Measurements from ENCODE around the gene SRC.

The SRC gene

DNA sequence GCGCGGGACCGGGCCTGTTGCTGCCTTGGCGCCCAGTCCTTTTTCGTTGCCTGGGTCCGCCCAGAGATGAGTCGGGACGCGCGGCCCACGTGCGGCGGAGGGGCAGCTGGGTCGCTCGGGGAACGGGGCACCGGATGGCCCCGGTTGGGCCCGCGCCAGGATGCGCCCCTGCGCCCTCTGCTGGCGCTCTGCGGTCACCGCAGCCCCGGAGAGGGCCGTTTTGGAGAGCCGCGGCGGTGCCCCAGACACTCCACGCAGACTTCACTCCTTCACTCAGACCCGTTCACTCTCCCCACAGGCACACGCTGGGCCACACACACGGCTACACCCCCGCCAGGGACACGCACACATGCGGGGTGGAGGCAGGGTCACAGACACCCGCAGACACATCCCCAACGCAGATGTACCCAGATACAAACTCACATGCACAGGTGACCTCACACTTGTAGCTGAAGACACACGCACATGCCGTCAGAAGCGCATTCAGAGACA lies 38.8 kb downstream of the SRC start:
- Histone ChIP-seq H2AFZ (ENCODE audit: low read depth, low read length) (no peak overlapping the region), H3K4me3 (ENCODE audit: low read length) (no peak overlapping the region), H3K36me3 (ENCODE audit: insufficient read depth, low read length) (peaks cover 20% of the 10 kb centered on the region)

DNA sequence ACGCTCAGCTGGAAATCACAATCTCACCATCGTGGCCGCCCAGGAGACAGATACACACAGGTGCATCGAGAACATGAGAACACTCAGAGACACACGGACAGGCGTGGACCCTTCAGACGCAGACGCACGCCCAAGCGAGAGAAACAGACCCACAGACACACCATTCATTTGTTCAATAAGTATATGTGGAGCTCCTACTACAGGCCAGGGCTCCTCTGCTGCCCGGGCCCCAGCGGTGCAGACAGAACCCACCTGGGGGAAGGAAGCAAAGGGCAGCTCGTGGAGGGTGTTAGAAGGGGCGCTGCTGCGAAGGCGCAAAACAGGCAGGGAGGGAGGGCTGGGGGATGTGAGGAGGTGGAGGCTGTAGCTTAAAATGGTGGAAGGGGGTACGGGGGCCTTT lies 39.2 kb downstream of the SRC start:
- Histone ChIP-seq H3K36me3 (ENCODE audit: insufficient read depth, low read length) (peaks cover 20% of the 10 kb centered on the region), H2AFZ (ENCODE audit: low read depth, low read length) (no peak overlapping the region)

More for the DNA sequence above, 38.8 kb downstream of the SRC start:
- no peaks in the 10 kb centered on the region for H3K9me3 ChIP-seq (ENCODE audit: low read length)
- H3K4me1 ChIP-seq (ENCODE audit: insufficient read depth, low read length), result no peaks in the 10 kb centered on the region
- no peaks in the 10 kb centered on the region for H3K27me3 ChIP-seq (ENCODE audit: insufficient read depth, low read length)

DNA sequence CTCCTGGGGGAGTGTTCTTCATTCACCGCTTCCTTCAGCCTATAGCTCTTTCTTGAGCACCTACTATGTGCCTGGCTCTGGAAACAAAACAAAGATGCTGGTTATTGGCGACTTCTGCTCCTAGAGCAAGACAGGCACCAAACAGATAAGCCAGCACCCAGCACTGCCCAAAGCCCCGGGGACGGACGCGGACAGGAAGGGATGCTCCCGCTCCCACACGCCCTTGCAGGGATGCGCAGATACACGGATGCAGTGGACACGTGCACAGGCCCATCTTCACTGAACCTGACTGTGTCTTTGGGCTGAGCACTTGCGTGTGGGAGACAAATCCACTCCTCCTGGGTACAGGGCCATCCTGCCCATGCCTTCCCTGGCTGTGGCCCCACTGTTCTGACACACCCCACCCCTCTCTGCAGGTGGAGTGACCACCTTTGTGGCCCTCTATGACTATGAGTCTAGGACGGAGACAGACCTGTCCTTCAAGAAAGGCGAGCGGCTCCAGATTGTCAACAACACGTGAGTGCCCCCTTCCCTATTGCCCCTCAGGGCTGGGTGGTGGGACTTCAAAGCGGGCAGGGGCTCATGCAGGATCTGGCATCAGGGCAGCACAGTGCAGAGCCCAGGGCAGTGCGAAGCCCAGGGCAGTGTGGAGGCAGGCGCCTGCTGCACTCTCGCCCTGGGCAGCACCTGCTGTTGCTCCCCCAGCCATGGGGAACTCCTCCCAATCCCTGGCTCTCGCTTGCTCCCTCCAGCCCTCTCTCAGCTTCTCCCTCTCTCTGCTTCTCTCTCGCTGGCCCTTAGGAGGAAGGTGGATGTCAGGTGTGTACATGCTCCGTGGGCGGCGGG lies 39.9 kb downstream of the SRC start:
- no peak overlapping the region for H3K4me3 ChIP-seq (ENCODE audit: low read length)
- H2AFZ ChIP-seq (ENCODE audit: low read depth, low read length), result no peak overlapping the region
- H3K36me3 ChIP-seq (ENCODE audit: insufficient read depth, low read length), result peaks cover 20% of the 10 kb centered on the region
- no peaks in the 10 kb centered on the region for H3K27me3 ChIP-seq (ENCODE audit: insufficient read depth, low read length)
- H3K9me3 ChIP-seq (ENCODE audit: low read length), result no peaks in the 10 kb centered on the region
- peaks cover 4% of the 10 kb centered on the region for H3K4me1 ChIP-seq (ENCODE audit: insufficient read depth, low read length)

More for the DNA sequence above, 39.2 kb downstream of the SRC start:
- Histone ChIP-seq H3K9me3 (ENCODE audit: low read length) (no peaks in the 10 kb centered on the region), H3K27me3 (ENCODE audit: insufficient read depth, low read length) (no peaks in the 10 kb centered on the region), H3K4me1 (ENCODE audit: insufficient read depth, low read length) (no peaks in the 10 kb centered on the region), H3K4me3 (ENCODE audit: low read length) (no peak overlapping the region)

DNA sequence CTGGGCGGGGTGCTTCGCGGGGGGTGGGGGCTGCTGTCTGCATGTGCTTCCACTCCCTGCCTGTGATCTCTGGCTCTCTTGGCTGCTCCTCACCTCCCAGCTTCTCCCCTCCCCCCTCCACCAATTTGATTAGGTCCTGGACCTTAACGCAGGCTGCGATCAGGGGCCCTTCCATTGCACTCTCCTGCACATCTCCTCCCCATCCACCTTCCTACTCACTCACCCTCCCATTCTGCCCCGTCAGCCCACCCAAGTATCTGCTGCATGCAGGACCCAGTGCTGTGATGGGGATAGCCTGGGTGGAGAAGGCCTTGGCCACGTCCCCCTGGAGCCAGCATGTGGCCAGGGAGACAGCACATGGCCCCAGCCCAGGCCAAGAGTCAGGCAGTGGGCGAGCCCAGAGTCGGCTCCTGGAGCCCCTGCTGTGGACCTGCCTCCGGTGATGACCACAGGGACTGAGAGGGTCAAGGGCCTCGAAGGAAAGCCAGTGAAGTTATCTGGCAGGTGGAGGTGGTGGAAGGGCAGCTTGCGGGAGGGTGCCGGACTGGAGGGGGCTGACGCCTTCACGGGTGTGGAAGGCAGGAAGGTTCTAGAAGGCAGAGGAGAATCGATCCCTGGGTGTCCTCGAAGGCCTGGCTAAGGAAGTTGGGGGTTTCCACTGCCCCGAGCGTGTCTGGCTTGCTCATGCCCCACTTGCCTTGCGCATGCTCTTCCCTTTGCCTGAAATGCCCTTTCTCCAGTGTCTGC lies 40.7 kb downstream of the SRC start:
- H3K4me3 ChIP-seq (ENCODE audit: low read length), result no peak overlapping the region
- no peaks in the 10 kb centered on the region for H3K9me3 ChIP-seq (ENCODE audit: low read length)
- H2AFZ ChIP-seq (ENCODE audit: low read depth, low read length), result no peak overlapping the region
- no peaks in the 10 kb centered on the region for H3K27me3 ChIP-seq (ENCODE audit: insufficient read depth, low read length)
- H3K4me1 ChIP-seq (ENCODE audit: insufficient read depth, low read length), result peaks cover 8% of the 10 kb centered on the region
- peaks cover 18% of the 10 kb centered on the region for H3K36me3 ChIP-seq (ENCODE audit: insufficient read depth, low read length)

DNA sequence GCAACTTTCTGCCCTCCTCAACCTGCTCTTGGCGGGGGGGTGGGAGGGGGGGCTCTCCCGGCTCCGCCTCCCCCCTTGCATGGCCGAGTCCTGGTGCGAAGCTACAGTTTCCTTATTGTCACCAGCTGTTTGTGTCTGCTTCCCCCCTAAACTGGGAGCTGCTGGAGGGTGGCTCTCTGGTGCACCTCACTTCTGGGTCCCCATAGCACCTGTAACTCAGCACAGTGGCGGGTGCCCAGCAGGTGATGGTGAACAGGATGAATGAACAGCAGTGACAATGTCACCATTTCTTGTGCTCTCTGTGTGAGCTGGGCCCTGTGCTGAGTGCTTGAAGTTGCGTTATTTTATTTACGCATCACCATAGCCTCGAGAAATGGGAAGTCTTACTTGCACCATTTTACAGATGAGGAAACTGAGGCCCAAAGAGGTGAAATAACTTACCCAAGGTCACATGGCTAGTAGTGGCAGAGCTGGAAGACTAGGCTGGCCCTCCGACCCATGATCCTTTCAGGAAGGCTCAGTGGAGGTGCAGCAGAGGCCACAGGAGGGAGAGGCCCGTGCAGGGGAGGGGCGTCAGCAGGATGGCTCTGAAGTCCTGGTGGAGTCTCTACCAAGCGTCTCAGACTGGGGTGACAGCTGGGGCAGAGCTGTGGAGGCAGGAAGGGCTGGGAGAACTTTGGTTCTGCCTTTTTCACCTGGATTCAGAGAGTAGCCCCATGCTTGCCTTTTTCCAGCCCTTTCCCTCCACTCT lies 41.8 kb downstream of the SRC start:
- Histone ChIP-seq H3K4me3 (ENCODE audit: low read length) (no peak overlapping the region), H3K9me3 (ENCODE audit: low read length) (no peaks in the 10 kb centered on the region), H3K27me3 (ENCODE audit: insufficient read depth, low read length) (no peaks in the 10 kb centered on the region), H2AFZ (ENCODE audit: low read depth, low read length) (no peak overlapping the region), H3K36me3 (ENCODE audit: insufficient read depth, low read length) (peaks cover 18% of the 10 kb centered on the region), H3K4me1 (ENCODE audit: insufficient read depth, low read length) (peaks cover 8% of the 10 kb centered on the region)

DNA sequence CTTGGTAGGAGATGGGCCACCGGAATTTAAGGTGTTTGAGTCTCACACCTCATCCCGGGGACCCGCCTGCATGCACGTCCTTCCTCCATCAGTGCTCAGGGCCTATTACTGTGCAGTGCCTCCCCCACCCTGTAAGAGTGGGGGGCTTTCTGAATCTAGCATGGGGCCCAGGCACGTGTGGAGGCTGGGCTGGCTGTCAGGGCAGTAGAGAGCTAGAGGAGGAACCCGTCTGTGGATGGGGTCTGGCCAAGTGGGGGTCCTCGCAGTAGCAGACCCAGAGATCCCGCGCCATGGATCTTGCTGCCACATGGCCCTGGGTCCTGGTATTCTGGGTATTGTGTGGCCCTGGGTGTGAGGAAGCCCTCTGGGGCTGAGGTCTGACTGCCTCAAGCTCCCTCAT lies 42.9 kb downstream of the SRC start:
- H3K9me3 ChIP-seq (ENCODE audit: low read length), result no peaks in the 10 kb centered on the region
- no peak overlapping the region for H3K4me3 ChIP-seq (ENCODE audit: low read length)
- H3K4me1 ChIP-seq (ENCODE audit: insufficient read depth, low read length), result peaks cover 16% of the 10 kb centered on the region
- no peaks in the 10 kb centered on the region for H3K27me3 ChIP-seq (ENCODE audit: insufficient read depth, low read length)
- H3K36me3 ChIP-seq (ENCODE audit: insufficient read depth, low read length), result peaks cover 18% of the 10 kb centered on the region
- no peak overlapping the region for H2AFZ ChIP-seq (ENCODE audit: low read depth, low read length)

DNA sequence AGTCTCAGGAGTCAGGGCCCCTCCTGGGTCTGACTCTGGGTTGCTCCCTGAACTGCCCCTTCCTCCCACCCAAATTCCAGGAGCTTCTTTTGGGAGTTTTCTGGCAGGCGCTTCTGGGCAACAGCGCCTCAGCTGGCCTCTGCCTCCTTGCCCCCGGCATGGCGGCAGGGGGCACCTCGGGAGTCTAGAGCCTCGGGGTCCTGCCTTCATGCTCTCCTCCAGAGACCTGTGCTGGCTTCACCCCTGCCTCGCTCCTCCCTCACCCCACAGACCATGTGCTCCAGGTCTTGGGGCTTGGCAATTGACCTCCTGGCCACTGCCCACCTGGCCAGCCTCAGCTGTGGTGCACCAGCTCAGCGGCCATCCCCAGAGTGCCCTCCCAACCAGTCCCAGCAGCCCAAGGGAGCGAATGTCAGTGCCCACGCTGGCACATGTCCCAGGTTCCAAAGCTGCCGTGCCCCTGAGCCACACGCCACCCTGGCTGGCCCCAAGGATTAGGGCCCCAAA lies 43.4 kb downstream of the SRC start:
- Histone ChIP-seq H3K9me3 (ENCODE audit: low read length) (no peaks in the 10 kb centered on the region), H2AFZ (ENCODE audit: low read depth, low read length) (no peak overlapping the region), H3K36me3 (ENCODE audit: insufficient read depth, low read length) (peaks cover 18% of the 10 kb centered on the region), H3K4me1 (ENCODE audit: insufficient read depth, low read length) (peaks cover 20% of the 10 kb centered on the region), H3K27me3 (ENCODE audit: insufficient read depth, low read length) (no peaks in the 10 kb centered on the region), H3K4me3 (ENCODE audit: low read length) (no peak overlapping the region)

DNA sequence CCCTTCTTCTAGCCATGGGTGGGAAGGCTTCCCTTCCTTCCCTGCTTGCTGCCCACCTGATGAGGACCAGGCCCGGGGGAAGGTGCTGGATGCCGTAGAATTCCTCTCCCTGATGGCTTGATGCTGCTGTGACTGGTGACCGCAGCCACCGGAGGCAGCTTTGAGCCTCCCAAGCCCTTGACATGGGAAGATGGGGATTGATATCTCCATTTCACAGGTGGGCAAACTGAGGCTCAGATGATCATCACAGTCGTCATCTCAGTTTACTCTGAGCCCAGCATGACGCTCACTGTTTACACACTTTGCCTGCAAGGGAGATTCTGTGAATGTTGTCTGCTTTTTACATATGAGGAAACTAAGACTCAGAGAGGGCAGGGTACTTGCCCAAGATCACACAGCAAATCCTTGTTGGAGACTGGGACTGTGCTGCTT lies 43.9 kb downstream of the SRC start:
- H3K4me1 ChIP-seq (ENCODE audit: insufficient read depth, low read length), result peaks cover 26% of the 10 kb centered on the region
- no peaks in the 10 kb centered on the region for H3K27me3 ChIP-seq (ENCODE audit: insufficient read depth, low read length)
- H3K36me3 ChIP-seq (ENCODE audit: insufficient read depth, low read length), result peaks cover 16% of the 10 kb centered on the region
- no peak overlapping the region for H3K4me3 ChIP-seq (ENCODE audit: low read length)
- H3K9me3 ChIP-seq (ENCODE audit: low read length), result no peaks in the 10 kb centered on the region
- no peak overlapping the region for H2AFZ ChIP-seq (ENCODE audit: low read depth, low read length)

DNA sequence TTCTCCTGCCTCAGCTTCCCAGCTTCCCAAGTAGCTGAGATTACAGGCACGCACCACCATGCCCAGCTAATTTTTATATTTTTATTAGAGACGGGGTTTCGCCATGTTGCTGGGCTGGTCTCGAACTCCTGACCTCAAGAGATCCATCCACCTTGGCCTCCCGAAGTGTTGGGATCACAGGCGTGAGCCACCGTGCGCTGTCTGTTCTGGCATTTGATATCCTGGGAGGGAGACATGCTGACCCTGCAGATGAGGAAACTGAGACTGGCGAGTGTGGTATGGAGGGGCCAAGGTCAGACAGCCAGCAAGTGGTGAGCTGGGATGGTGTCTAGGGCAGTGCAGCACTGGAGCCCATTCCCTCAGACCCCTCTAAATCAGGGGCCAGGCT lies 44.6 kb downstream of the SRC start:
- Histone ChIP-seq H3K4me3 (ENCODE audit: low read length) (no peak overlapping the region), H3K36me3 (ENCODE audit: insufficient read depth, low read length) (peaks cover 12% of the 10 kb centered on the region), H3K27me3 (ENCODE audit: insufficient read depth, low read length) (no peaks in the 10 kb centered on the region), H2AFZ (ENCODE audit: low read depth, low read length) (no peak overlapping the region), H3K9me3 (ENCODE audit: low read length) (no peaks in the 10 kb centered on the region), H3K4me1 (ENCODE audit: insufficient read depth, low read length) (peaks cover 32% of the 10 kb centered on the region)

DNA sequence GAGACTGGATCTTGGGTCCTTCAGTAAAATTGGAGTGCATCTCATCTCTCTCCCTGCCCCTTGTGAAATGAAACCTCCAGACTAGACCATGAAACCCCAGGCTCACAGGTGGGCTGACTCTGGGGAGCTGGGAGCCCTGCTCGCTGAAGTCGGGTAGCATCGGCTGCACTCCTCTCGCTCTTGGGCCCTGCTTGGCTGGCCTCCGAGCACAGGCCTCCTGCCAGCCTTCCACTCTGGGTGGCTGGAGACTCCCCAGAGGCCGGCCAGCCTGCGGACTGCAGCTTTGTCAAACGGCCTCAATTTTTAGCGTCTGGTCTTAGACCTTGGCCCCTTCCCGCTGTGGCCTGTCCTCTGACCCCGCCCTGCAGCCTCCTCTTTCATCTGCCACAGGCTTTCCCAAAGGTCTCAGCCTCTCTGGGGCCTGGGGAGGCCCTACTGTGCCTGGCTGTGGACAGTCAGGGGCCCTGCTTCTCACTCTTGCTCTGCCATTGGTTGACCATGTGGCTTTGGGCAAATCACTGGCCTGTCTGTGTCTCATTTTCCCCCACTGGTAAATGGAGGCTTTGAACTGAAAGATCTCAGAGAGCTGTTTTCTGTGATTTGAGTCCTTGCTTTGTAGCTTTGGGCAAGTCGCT lies 45.1 kb downstream of the SRC start:
- H3K4me1 ChIP-seq (ENCODE audit: insufficient read depth, low read length), result peaks cover 37% of the 10 kb centered on the region
- no peaks in the 10 kb centered on the region for H3K27me3 ChIP-seq (ENCODE audit: insufficient read depth, low read length)
- H3K9me3 ChIP-seq (ENCODE audit: low read length), result no peaks in the 10 kb centered on the region
- peaks cover 7% of the 10 kb centered on the region for H3K36me3 ChIP-seq (ENCODE audit: insufficient read depth, low read length)
- no peak overlapping the region for H3K4me3 ChIP-seq (ENCODE audit: low read length)
- no peak overlapping the region for H2AFZ ChIP-seq (ENCODE audit: low read depth, low read length)

DNA sequence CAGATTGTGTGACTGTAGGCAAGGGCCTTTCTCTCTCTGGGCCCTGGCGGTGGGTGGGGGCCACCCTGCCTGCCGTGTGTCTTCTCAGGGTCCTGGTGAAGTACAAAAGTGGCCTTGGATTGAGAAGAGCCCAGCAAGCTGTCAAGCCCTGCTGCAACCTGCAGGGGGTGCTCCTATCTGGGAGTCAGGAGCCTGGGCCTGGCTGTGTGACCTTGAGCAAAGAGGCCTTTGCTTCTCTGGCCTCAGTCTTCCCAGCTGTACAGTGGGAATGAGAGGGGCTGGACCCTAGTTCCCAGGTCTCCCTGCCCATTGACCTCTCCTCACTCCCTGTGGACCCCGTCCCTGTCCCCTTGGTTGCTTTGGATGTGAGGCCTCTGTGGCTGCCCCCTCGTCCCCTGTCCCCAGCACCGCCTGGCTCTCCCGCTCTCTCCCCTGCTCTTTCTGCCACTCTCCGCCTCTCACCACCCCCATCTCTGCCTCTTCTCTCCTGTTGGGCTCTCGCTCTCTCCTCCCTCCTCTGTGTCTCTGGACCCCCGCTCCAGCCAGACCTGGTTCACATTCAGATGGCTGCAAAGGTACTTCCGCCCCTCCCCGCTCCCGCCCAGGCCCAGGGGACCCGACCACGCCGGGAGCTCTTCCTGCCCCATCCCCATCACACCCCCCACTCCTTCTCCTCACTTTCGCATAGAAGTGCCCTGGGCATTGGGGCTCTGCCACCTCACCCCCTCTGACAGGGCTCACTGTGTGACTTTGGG lies 46.7 kb downstream of the SRC start:
- H3K9me3 ChIP-seq (ENCODE audit: low read length), result no peaks in the 10 kb centered on the region
- no peaks in the 10 kb centered on the region for H3K27me3 ChIP-seq (ENCODE audit: insufficient read depth, low read length)
- no peak overlapping the region for H2AFZ ChIP-seq (ENCODE audit: low read depth, low read length)
- H3K36me3 ChIP-seq (ENCODE audit: insufficient read depth, low read length), result peaks cover 5% of the 10 kb centered on the region
- peaks cover 46% of the 10 kb centered on the region for H3K4me1 ChIP-seq (ENCODE audit: insufficient read depth, low read length)
- no peak overlapping the region for H3K4me3 ChIP-seq (ENCODE audit: low read length)

All from neuron (in vitro differentiated cells).